ENCODE results near the gene POLR2E. TPM values are rescaled to one million over a fixed set of nuclear protein-coding genes. Genes with fewer than 3 reads are reported as not detected.

The POLR2E gene
- total RNA-seq, 1 experiment from 2014 or later, result 279 TPM

DNA sequence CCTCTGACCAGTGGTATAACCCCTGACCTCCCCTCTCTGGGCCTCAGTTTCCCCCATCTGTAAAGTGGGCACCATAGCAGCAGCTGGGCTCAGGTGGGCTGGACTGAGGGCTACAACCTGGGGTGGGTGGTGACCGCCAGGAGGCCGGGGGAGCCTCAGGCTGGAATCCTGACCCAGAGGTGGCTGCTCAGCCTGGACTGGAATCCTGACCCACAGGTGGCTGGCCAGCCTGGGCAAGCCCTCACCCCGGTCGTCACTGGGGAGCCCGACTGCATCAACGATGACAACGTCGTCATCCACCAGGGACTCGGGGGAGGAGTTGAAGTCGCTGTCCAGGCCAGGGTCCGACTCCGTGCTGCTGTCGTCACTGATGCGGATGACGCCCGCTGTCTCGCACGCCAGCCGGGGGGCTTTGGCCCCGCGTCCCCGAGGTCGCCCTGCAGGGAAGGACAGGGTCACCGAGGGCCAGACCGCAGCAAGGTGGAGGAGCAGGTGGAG lies 18.9 kb upstream of the POLR2E start:
- H3K27me3 ChIP-seq (ENCODE audit: control insufficient read depth, insufficient read depth, low read length), result no peaks in the 10 kb centered on the region
- no peaks in the 10 kb centered on the region for H3K9me3 ChIP-seq (ENCODE audit: control insufficient read depth, insufficient read depth, low read depth, low read length)
- intact Hi-C loops (cut with micrococcal nuclease; ENCODE audit: unreplicated experiment) (no loop called here), in situ Hi-C loops (cut with HindIII; ENCODE audit: low pct_unique_long_range_greater_than_20kb, low sequenced_read_pairs) (no loop called here)
- no peak for ATAC-seq
- no TSS peak for BruUV-seq (replicated peaks)
- no peaks in the 10 kb centered on the region for H3K36me3 ChIP-seq (ENCODE audit: control insufficient read depth, insufficient read depth, low read length)
- H3K4me3 ChIP-seq (ENCODE audit: low read depth in 2 of 2, low read length in 2 of 2), result no peak overlapping the region
- ChIA-PET CTCF (interaction anchor here (0.6 kb wide), 2 partner anchors 57 to 58 kb away, joined by 3 to 5 read pairs; no protein-coding TSS in a partner anchor), POLR2A (no interaction called here)
- TF ChIP-seq TCF7L2 (IDR thresholded peaks at IDR 0.05; ENCODE audit: low read depth, low read length) (no peak), POLR2AphosphoS5 (IDR thresholded peaks at IDR 0.05; ENCODE audit: low read depth, low read length) (no peak; the same call in 1 of the 2 replicates), SIN3A (IDR thresholded peaks at IDR 0.05; ENCODE audit: borderline replicate concordance, insufficient read depth, low read depth, low read length) (no peak)
- TF ChIP-seq, protein P1, sequence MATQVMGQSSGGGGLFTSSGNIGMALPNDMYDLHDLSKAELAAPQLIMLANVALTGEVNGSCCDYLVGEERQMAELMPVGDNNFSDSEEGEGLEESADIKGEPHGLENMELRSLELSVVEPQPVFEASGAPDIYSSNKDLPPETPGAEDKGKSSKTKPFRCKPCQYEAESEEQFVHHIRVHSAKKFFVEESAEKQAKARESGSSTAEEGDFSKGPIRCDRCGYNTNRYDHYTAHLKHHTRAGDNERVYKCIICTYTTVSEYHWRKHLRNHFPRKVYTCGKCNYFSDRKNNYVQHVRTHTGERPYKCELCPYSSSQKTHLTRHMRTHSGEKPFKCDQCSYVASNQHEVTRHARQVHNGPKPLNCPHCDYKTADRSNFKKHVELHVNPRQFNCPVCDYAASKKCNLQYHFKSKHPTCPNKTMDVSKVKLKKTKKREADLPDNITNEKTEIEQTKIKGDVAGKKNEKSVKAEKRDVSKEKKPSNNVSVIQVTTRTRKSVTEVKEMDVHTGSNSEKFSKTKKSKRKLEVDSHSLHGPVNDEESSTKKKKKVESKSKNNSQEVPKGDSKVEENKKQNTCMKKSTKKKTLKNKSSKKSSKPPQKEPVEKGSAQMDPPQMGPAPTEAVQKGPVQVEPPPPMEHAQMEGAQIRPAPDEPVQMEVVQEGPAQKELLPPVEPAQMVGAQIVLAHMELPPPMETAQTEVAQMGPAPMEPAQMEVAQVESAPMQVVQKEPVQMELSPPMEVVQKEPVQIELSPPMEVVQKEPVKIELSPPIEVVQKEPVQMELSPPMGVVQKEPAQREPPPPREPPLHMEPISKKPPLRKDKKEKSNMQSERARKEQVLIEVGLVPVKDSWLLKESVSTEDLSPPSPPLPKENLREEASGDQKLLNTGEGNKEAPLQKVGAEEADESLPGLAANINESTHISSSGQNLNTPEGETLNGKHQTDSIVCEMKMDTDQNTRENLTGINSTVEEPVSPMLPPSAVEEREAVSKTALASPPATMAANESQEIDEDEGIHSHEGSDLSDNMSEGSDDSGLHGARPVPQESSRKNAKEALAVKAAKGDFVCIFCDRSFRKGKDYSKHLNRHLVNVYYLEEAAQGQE (IDR thresholded peaks at IDR 0.05; ENCODE audit: insufficient read depth in 1 of 2, low read depth in 2 of 2, low read length in 1 of 2), result no peak
- TF ChIP-seq, protein P2, sequence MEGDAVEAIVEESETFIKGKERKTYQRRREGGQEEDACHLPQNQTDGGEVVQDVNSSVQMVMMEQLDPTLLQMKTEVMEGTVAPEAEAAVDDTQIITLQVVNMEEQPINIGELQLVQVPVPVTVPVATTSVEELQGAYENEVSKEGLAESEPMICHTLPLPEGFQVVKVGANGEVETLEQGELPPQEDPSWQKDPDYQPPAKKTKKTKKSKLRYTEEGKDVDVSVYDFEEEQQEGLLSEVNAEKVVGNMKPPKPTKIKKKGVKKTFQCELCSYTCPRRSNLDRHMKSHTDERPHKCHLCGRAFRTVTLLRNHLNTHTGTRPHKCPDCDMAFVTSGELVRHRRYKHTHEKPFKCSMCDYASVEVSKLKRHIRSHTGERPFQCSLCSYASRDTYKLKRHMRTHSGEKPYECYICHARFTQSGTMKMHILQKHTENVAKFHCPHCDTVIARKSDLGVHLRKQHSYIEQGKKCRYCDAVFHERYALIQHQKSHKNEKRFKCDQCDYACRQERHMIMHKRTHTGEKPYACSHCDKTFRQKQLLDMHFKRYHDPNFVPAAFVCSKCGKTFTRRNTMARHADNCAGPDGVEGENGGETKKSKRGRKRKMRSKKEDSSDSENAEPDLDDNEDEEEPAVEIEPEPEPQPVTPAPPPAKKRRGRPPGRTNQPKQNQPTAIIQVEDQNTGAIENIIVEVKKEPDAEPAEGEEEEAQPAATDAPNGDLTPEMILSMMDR (IDR thresholded peaks at IDR 0.05), result no peak
- no peak for DNase-seq (ENCODE audit: low read depth, low spot score)
- peak overlapping the region; percentile 78 for H3K27ac ChIP-seq (ENCODE audit: low read length)
- peaks cover 29% of the 10 kb centered on the region for H3K4me1 ChIP-seq (ENCODE audit: control insufficient read depth, insufficient read depth, low read length)

DNA sequence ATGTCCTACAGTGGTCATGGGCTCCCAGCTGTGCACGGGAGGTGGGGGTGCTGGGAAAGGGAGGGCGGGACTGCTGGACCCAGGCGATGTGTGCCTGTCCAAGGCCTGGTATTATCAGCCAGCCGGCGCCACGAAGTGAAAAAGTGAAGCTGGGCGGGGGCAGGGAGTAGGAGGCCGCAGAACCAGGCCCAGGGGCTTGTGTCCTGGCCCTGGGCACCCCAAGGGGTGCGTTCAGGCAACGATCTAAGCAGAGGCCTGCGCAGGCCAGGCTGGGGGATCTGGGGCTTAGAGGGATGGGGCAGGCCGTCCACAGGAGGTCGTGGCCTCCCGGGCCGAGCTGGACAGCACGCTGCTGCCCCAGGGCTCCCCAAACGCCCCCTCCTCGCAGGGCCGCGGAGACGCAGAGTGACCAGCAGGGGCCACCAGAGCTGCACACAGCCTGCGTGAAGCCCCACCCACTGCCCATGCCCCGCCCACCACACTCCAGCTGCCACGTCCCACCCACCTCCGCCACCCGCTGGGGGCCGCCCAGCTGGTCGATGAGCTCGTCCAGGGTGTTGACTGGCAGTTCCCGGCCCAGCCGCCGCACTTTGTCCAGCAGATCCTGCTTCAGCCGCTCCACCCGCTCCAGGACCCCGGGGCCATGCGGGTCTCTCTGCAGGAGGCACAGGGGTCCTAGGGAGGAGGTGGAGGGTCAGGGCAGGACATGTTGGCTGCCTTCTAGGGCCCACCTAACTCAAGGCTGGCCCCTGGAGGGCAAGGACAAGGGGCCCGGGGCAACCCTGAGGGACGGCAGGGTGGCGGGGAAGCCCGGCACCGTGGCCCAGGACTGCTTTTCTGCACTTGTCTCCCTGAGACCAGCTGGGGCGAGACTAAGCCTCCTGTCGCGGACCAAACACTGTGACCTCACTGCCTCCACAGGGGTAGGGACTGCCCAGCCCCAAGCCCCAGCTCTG lies 18.1 kb upstream of the POLR2E start:
- in situ Hi-C loops (cut with HindIII; ENCODE audit: low pct_unique_long_range_greater_than_20kb, low sequenced_read_pairs) (no loop called here), intact Hi-C loops (cut with micrococcal nuclease; ENCODE audit: unreplicated experiment) (no loop called here)
- H3K9me3 ChIP-seq (ENCODE audit: control insufficient read depth, insufficient read depth, low read depth, low read length), result no peaks in the 10 kb centered on the region
- H3K27me3 ChIP-seq (ENCODE audit: control insufficient read depth, insufficient read depth, low read length), result no peaks in the 10 kb centered on the region
- peak; percentile 49 for ATAC-seq
- H3K36me3 ChIP-seq (ENCODE audit: control insufficient read depth, insufficient read depth, low read length), result no peaks in the 10 kb centered on the region
- ChIA-PET CTCF (interaction anchor here (0.6 to 1.1 kb wide), 5 partner anchors 49 to 438 kb away, joined by 3 to 5 read pairs (median 4); no protein-coding TSS in a partner anchor), POLR2A (no interaction called here)
- no peak overlapping the region for H3K4me3 ChIP-seq (ENCODE audit: low read depth in 2 of 2, low read length in 2 of 2)
- H3K4me1 ChIP-seq (ENCODE audit: control insufficient read depth, insufficient read depth, low read length), result peaks cover 29% of the 10 kb centered on the region
- BruUV-seq (replicated peaks), result no TSS peak
- no peak for DNase-seq (ENCODE audit: low read depth, low spot score)
- peak overlapping the region; percentile 78 for H3K27ac ChIP-seq (ENCODE audit: low read length)
- TF ChIP-seq POLR2AphosphoS5 (IDR thresholded peaks at IDR 0.05; ENCODE audit: low read depth, low read length) (peak; percentile 31; the same call in 1 of the 2 replicates), TCF7L2 (IDR thresholded peaks at IDR 0.05; ENCODE audit: low read depth, low read length) (no peak), SIN3A (IDR thresholded peaks at IDR 0.05; ENCODE audit: borderline replicate concordance, insufficient read depth, low read depth, low read length) (no peak)
- TF ChIP-seq, protein P1 (IDR thresholded peaks at IDR 0.05; ENCODE audit: insufficient read depth in 1 of 2, low read depth in 2 of 2, low read length in 1 of 2), result no peak
- TF ChIP-seq, protein P2 (IDR thresholded peaks at IDR 0.05), result peak; percentile 86

Measured in Panc1 (cell line).